HCT116 (cell line): ENCODE data around the gene VAMP3. TPM values are rescaled to one million over a fixed set of nuclear protein-coding genes. Genes with fewer than 3 reads are reported as not detected.
A peak's percentile ranks its signal among the peaks of the same experiment; 100 is the strongest.

Experiments used
- ATAC-seq: fragments of 200-7000 bp; cut with Tn5 transposase; 2 replicates; pipeline ENCODE4 v1.9.1; 2020; ENCODE audit warnings: mild to moderate bottlenecking, moderate library complexity
- BruUV-seq: library from RNA; stranded (reverse); fragments of 400-500 nt; replicated peaks from 2 replicates; lab custom pipeline; 2021; lab: Mats Ljungman, UMichigan
- CTCF ChIA-PET: fragments of 300-600 bp; sonication (Branson Sonifier 250); formaldehyde crosslinking; loops from one replicate; lab custom pipeline; 2021; ENCODE audit warnings: antibody characterized with exemption; lab: Charles Lee
- POLR2A ChIA-PET: fragments of 300-600, 350-600 bp; sonication (Branson Sonifier 250); formaldehyde crosslinking; loops from one replicate; lab custom pipeline; 2021; ENCODE audit warnings: antibody characterized with exemption; lab: Charles Lee
- RAD21 ChIA-PET, 2 experiments: fragments of 300-600 bp; sonication (Branson Sonifier 250); formaldehyde crosslinking; loops; one replicate each; lab custom pipeline; 2023; ENCODE audit warnings: low total read pairs in 2 of 2; ENCODE audit not compliant: uncharacterized antibody in 2 of 2, unreplicated experiment in 2 of 2, low non-redundant PET in 1 of 2; lab: Charles Lee
- DNase-seq: peaks from one replicate; pipeline ENCODE4 v3.0.0-alpha.2; 2010; ENCODE audit warnings: low read depth, low spot score
- H2AFZ ChIP-seq: fragments of 200-600 bp; shearing (Covaris generic), sonication (generic); 2 replicates; pipeline ENCODE4 v1.6.1; 2017; ENCODE audit warnings: low read depth, mixed run types, mixed read lengths, antibody characterized with exemption, low read length; ENCODE audit not compliant: poor library complexity, severe bottlenecking
- H3K27ac ChIP-seq: 2 replicates; pipeline ENCODE4 v1.5.1; 2012; ENCODE audit warnings: low read depth, low read length
- H3K27me3 ChIP-seq: fragments of 200-600 bp; sonication (generic); 2 replicates; pipeline ENCODE4 v1.6.1; 2016; ENCODE audit warnings: mixed run types, low read length, mixed read lengths; ENCODE audit not compliant: insufficient read depth
- H3K36me3 ChIP-seq, 2 experiments: fragments of 200-500 bp in 1 of 2; fragments of 200-600 bp in 1 of 2; sonication (Bioruptor generic) in 1 of 2; sonication (generic) in 1 of 2; 2 replicates each; pipeline versions ENCODE4 v1.5.1 to v1.6.1; 2014 to 2016; ENCODE audit warnings: low read length in 2 of 2, inconsistent platforms in 1 of 2, mixed read lengths in 1 of 2, mixed run types in 1 of 2; ENCODE audit not compliant: insufficient read depth in 2 of 2, control insufficient read depth in 1 of 2
- H3K4me1 ChIP-seq, 2 experiments: fragments of 200-600 bp in 1 of 2; sonication (generic) in 1 of 2; 2 replicates each; pipeline versions ENCODE4 v1.5.1 to v1.6.1; 2012 to 2017; ENCODE audit warnings: low read length in 2 of 2, inconsistent platforms in 1 of 2, mild to moderate bottlenecking in 1 of 2, mixed read lengths in 1 of 2, mixed run types in 1 of 2, moderate library complexity in 1 of 2; ENCODE audit not compliant: insufficient read depth in 2 of 2, control insufficient read depth in 1 of 2
- H3K4me2 ChIP-seq: fragments of 200-600 bp; sonication (generic); 2 replicates; pipeline ENCODE4 v1.6.1; 2017; ENCODE audit warnings: mixed run types, low read length, mixed read lengths
- H3K4me3 ChIP-seq, 2 experiments: fragments of 200-600 bp in 1 of 2; sonication (generic) in 1 of 2; replicated peaks in 1 of 2; 2 replicates each; pipeline ENCODE4 v1.5.1; 2011 to 2016; ENCODE audit warnings: low read length in 2 of 2, control low read depth in 1 of 2, low read depth in 1 of 2, mild to moderate bottlenecking in 1 of 2, mixed read lengths in 1 of 2, mixed run types in 1 of 2
- H3K79me2 ChIP-seq: fragments of 200-600 bp; sonication (generic); 2 replicates; pipeline ENCODE4 v1.6.1; 2017; ENCODE audit warnings: mild to moderate bottlenecking, mixed run types, low read length, moderate library complexity, mixed read lengths; ENCODE audit not compliant: insufficient read depth
- H3K9ac ChIP-seq: fragments of 200-600 bp; sonication (generic); 2 replicates; pipeline ENCODE4 v1.6.1; 2016; ENCODE audit warnings: low read length, mixed read lengths
- H3K9me2 ChIP-seq: fragments of 200-600 bp; sonication (generic), shearing (Covaris generic); 2 replicates; pipeline ENCODE4 v1.6.1; 2017; ENCODE audit warnings: mixed run types, mild to moderate bottlenecking, moderate library complexity; ENCODE audit not compliant: insufficient read depth
- H3K9me3 ChIP-seq, 2 experiments: fragments of 200-500 bp in 1 of 2; fragments of 200-600 bp in 1 of 2; sonication (Bioruptor generic) in 1 of 2; sonication (generic) in 1 of 2; 2 replicates each; pipeline ENCODE4 v1.6.1; 2014 to 2017; ENCODE audit warnings: low read length in 2 of 2, mixed read lengths in 2 of 2, inconsistent platforms in 1 of 2, low read depth in 1 of 2, mild to moderate bottlenecking in 1 of 2, mixed run types in 1 of 2, moderate library complexity in 1 of 2; ENCODE audit not compliant: control insufficient read depth in 1 of 2, insufficient read depth in 1 of 2
- H4K20me1 ChIP-seq: fragments of 200-600 bp; sonication (generic), shearing (Covaris generic); 2 replicates; pipeline ENCODE4 v1.6.1; 2017; ENCODE audit warnings: mixed run types, mild to moderate bottlenecking, moderate library complexity; ENCODE audit not compliant: insufficient read depth
- CBX3 ChIP-seq: IDR thresholded peaks from 2 replicates; pipeline ENCODE4 v1.6.1; 2012; ENCODE audit warnings: low read depth
- CEBPB ChIP-seq: IDR thresholded peaks from 2 replicates; pipeline ENCODE4 v1.6.1; 2012; ENCODE audit warnings: low read depth
- EGR1 ChIP-seq: IDR thresholded peaks from 2 replicates; pipeline ENCODE4 v1.6.1; 2012; ENCODE audit warnings: low read depth
- ELF1 ChIP-seq: IDR thresholded peaks from 2 replicates; pipeline ENCODE4 v1.6.1; 2012; ENCODE audit warnings: low read depth, borderline replicate concordance
- EZH2 ChIP-seq: fragments of 200-600 bp; sonication (generic); IDR thresholded peaks from 2 replicates; pipeline ENCODE4 v1.6.1; 2017; ENCODE audit warnings: antibody characterized with exemption, mixed run types
- EZH2phosphoT487 ChIP-seq: fragments of 200-600 bp; IDR thresholded peaks from 2 replicates; pipeline ENCODE4 v1.6.1; 2018; ENCODE audit warnings: antibody characterized with exemption, borderline replicate concordance
- JUND ChIP-seq: IDR thresholded peaks from 2 replicates; pipeline ENCODE4 v1.6.1; 2012
- POLR2A ChIP-seq: IDR thresholded peaks from 2 replicates; pipeline ENCODE4 v1.7.0; 2011; ENCODE audit warnings: borderline replicate concordance; ENCODE audit not compliant: insufficient read depth, insufficient read length; ENCODE audit errors: extremely low read depth
- POLR2AphosphoS5 ChIP-seq: IDR thresholded peaks from 2 replicates; pipeline ENCODE4 v1.6.1; 2011; ENCODE audit warnings: mild to moderate bottlenecking, low read depth, low read length, moderate library complexity
- RAD21 ChIP-seq: IDR thresholded peaks from 2 replicates; pipeline ENCODE4 v1.6.1; 2012; ENCODE audit warnings: low read depth, mild to moderate bottlenecking
- SIN3A ChIP-seq: IDR thresholded peaks from 2 replicates; pipeline ENCODE4 v1.6.1; 2012; ENCODE audit warnings: low read depth
- SRF ChIP-seq: IDR thresholded peaks from 2 replicates; pipeline ENCODE4 v1.6.1; 2012; ENCODE audit warnings: low read depth
- TCF7L2 ChIP-seq: IDR thresholded peaks from 2 replicates; pipeline ENCODE4 v1.7.0; 2011; ENCODE audit warnings: borderline replicate concordance, inconsistent platforms; ENCODE audit not compliant: insufficient read depth, insufficient read length; ENCODE audit errors: extremely low read depth
- YY1 ChIP-seq: IDR thresholded peaks from 2 replicates; pipeline ENCODE4 v1.6.1; 2011; ENCODE audit warnings: low read length, low read depth, moderate library complexity, mild to moderate bottlenecking; ENCODE audit not compliant: insufficient replicate concordance; ENCODE audit errors: extremely low read depth
- ZFX ChIP-seq: fragments of 450-650 bp; IDR thresholded peaks from 2 replicates; pipeline ENCODE4 v1.6.1; 2017
- ZNF274 ChIP-seq: fragments of 200-500 bp; sonication (Bioruptor generic); IDR thresholded peaks from 2 replicates; pipeline ENCODE4 v1.6.1; 2014; ENCODE audit warnings: mild to moderate bottlenecking, low read depth, low read length, inconsistent platforms
- intact Hi-C: fragments of 100-400 bp; cut with micrococcal nuclease; formaldehyde crosslinking; loops from 2 replicates; pipeline ENCODE4 v1.10.0; 2022
- total RNA-seq: library from RNA; stranded (reverse); gene quantifications from one replicate; pipeline ENCODE4 v1.2.1, GENCODE V29; 2021; ENCODE audit not compliant: unreplicated experiment
- TF ChIP-seq, protein P1 (sequence below): IDR thresholded peaks from 2 replicates; pipeline ENCODE4 v1.6.1; 2011; ENCODE audit warnings: mild to moderate bottlenecking, low read length, moderate library complexity; ENCODE audit not compliant: insufficient replicate concordance; ENCODE audit errors: extremely low read depth
- TF ChIP-seq, protein P2 (sequence below), 3 experiments: fragments of 200-600 bp in 1 of 3; sonication (generic) in 1 of 3; IDR thresholded peaks in 2 of 3; conservative IDR thresholded peaks in 1 of 3; 2 replicates each; pipeline ENCODE4 v1.5.1; 2012 to 2017; ENCODE audit warnings: low read depth in 2 of 3, low read length in 2 of 3, antibody characterized with exemption in 1 of 3, borderline replicate concordance in 1 of 3, control low read depth in 1 of 3, mild to moderate bottlenecking in 1 of 3, mixed read lengths in 1 of 3, mixed run types in 1 of 3, moderate library complexity in 1 of 3; ENCODE audit not compliant: insufficient read depth in 1 of 3
- TF ChIP-seq, protein P3 (sequence below): IDR thresholded peaks from 2 replicates; pipeline ENCODE4 v1.6.1; 2012; ENCODE audit warnings: low read depth
- TF ChIP-seq, protein P4 (sequence below): IDR thresholded peaks from 2 replicates; pipeline ENCODE4 v1.6.1; 2012

Gene VAMP3
- total RNA-seq, 1 experiment from 2014 or later, result 79.3 TPM

DNA sequence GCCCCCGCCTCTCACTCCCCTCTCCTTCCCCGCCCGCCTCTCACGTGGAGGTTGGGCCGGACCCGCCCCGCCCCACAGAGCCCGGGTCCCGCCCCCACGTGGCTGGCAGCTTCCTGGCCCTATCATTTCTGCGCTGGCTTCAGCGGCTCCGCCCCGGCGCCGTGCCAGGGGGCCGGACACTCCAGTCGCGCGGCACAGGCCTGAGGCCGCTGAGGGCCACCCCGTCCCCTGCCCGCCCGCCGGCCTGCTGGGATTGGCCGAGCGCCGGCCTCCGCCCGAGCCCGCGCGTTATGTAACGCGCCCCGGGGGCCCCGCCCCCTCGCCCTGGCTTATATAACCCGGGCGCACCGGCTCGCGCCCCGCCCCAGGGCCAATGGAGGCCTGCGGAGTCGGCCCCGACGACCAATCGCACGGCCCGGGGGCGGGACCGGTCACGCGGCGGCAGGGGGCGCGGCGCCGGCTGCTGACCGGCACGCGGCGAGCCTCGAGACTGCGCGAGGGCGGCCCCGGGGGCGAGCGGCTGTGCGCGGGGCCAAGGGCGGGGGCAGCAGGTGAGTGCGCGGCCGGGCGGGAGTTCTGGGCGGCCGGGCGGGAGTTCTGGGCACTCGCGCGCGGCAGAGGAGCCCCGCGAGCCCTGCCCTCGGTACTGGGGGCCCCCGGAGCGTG is 12.9 kb downstream of the VAMP3 start, which contains the start of gene PER3:
Gene PER3 (plus strand): TSS at position 466 of the 666 bp plus-strand sequence. CDS start 587 bp downstream, outside the sequence.
- no TSS peak for BruUV-seq
- intact Hi-C loops, result loop anchor here (5.0 kb wide), 1 partner anchor 178 kb away; the partner anchor contains the start of gene PARK7
- CTCF ChIA-PET, result no interaction called here
- TF ChIP-seq YY1, result peak; percentile 2
- TF ChIP-seq, protein P1, sequence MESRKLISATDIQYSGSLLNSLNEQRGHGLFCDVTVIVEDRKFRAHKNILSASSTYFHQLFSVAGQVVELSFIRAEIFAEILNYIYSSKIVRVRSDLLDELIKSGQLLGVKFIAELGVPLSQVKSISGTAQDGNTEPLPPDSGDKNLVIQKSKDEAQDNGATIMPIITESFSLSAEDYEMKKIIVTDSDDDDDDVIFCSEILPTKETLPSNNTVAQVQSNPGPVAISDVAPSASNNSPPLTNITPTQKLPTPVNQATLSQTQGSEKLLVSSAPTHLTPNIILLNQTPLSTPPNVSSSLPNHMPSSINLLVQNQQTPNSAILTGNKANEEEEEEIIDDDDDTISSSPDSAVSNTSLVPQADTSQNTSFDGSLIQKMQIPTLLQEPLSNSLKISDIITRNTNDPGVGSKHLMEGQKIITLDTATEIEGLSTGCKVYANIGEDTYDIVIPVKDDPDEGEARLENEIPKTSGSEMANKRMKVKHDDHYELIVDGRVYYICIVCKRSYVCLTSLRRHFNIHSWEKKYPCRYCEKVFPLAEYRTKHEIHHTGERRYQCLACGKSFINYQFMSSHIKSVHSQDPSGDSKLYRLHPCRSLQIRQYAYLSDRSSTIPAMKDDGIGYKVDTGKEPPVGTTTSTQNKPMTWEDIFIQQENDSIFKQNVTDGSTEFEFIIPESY, result no peak
- no peak; the same call in 1 of the 2 replicates for TF ChIP-seq POLR2AphosphoS5
- TF ChIP-seq ZFX, result no peak
- TF ChIP-seq, protein P2, sequence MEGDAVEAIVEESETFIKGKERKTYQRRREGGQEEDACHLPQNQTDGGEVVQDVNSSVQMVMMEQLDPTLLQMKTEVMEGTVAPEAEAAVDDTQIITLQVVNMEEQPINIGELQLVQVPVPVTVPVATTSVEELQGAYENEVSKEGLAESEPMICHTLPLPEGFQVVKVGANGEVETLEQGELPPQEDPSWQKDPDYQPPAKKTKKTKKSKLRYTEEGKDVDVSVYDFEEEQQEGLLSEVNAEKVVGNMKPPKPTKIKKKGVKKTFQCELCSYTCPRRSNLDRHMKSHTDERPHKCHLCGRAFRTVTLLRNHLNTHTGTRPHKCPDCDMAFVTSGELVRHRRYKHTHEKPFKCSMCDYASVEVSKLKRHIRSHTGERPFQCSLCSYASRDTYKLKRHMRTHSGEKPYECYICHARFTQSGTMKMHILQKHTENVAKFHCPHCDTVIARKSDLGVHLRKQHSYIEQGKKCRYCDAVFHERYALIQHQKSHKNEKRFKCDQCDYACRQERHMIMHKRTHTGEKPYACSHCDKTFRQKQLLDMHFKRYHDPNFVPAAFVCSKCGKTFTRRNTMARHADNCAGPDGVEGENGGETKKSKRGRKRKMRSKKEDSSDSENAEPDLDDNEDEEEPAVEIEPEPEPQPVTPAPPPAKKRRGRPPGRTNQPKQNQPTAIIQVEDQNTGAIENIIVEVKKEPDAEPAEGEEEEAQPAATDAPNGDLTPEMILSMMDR (IDR thresholded peaks at IDR 0.05 in 2 of 3, conservative IDR thresholded peaks at IDR 0.05 in 1 of 3; ENCODE audit: borderline replicate concordance in 1 of 3, insufficient read depth in 1 of 3, low read depth in 2 of 3, low read length in 2 of 3), result no peak
- TF ChIP-seq TCF7L2, result no peak
- TF ChIP-seq EZH2, result no peak
- no peak for TF ChIP-seq CEBPB
- no peak for TF ChIP-seq POLR2A
- TF ChIP-seq EGR1, result peak; percentile 20; the same call in 1 of the 2 replicates
- TF ChIP-seq, protein P3, sequence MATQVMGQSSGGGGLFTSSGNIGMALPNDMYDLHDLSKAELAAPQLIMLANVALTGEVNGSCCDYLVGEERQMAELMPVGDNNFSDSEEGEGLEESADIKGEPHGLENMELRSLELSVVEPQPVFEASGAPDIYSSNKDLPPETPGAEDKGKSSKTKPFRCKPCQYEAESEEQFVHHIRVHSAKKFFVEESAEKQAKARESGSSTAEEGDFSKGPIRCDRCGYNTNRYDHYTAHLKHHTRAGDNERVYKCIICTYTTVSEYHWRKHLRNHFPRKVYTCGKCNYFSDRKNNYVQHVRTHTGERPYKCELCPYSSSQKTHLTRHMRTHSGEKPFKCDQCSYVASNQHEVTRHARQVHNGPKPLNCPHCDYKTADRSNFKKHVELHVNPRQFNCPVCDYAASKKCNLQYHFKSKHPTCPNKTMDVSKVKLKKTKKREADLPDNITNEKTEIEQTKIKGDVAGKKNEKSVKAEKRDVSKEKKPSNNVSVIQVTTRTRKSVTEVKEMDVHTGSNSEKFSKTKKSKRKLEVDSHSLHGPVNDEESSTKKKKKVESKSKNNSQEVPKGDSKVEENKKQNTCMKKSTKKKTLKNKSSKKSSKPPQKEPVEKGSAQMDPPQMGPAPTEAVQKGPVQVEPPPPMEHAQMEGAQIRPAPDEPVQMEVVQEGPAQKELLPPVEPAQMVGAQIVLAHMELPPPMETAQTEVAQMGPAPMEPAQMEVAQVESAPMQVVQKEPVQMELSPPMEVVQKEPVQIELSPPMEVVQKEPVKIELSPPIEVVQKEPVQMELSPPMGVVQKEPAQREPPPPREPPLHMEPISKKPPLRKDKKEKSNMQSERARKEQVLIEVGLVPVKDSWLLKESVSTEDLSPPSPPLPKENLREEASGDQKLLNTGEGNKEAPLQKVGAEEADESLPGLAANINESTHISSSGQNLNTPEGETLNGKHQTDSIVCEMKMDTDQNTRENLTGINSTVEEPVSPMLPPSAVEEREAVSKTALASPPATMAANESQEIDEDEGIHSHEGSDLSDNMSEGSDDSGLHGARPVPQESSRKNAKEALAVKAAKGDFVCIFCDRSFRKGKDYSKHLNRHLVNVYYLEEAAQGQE, result no peak
- no peak for TF ChIP-seq ZNF274
- no peak for TF ChIP-seq JUND
- no peak for TF ChIP-seq ELF1
- no peak for TF ChIP-seq RAD21
- TF ChIP-seq, protein P4, sequence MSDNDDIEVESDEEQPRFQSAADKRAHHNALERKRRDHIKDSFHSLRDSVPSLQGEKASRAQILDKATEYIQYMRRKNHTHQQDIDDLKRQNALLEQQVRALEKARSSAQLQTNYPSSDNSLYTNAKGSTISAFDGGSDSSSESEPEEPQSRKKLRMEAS, result peak; percentile 37
- no peak for TF ChIP-seq SIN3A
- TF ChIP-seq CBX3, result no peak
- TF ChIP-seq EZH2phosphoT487, result no peak
- no peak for TF ChIP-seq SRF

More for the DNA sequence above, 12.9 kb downstream of the VAMP3 start, which contains the start of gene PER3:
- RAD21 ChIA-PET, result no interaction called here
- no peaks in the 10 kb centered on the region for H4K20me1 ChIP-seq
- H3K4me1 ChIP-seq, result peaks cover 0 to 13% of the 10 kb centered on the region in 2 experiments; a peak in 3 of 4 replicates
- DNase-seq (peak; percentile 81), ATAC-seq (peak; percentile 98)
- no peaks in the 10 kb centered on the region for H3K9me3 ChIP-seq
- POLR2A ChIA-PET, result interaction anchor here (0.7 to 0.8 kb wide), 2 partner anchors 15 to 27 kb away, joined by 3 read pairs; no protein-coding TSS in a partner anchor
- H3K27me3 ChIP-seq, result no peaks in the 10 kb centered on the region
- peak within 1 kb of the TSS; percentile 64 for H3K27ac ChIP-seq
- peaks cover 0 to 8% of the 10 kb centered on the region in 2 experiments; a peak in 3 of 4 replicates for H3K36me3 ChIP-seq
- peak within 1 kb of the TSS; percentile 38 to 46 for H3K4me3 ChIP-seq
- H3K9me2 ChIP-seq, result no peaks in the 10 kb centered on the region
- no peaks in the 10 kb centered on the region for H3K79me2 ChIP-seq
- no peak within 1 kb of the TSS for H2AFZ ChIP-seq
- H3K4me2 ChIP-seq, result peak within 1 kb of the TSS; percentile 76
- H3K9ac ChIP-seq, result peak within 1 kb of the TSS; percentile 55
